Endodermal cell (in vitro differentiated cells): ENCODE results near the gene KLHDC2. TPM values are rescaled to one million over a fixed set of nuclear protein-coding genes. Genes with fewer than 3 reads are reported as not detected.

Experiments
- DNase-seq: peaks from one replicate; pipeline ENCODE4 v3.0.0-alpha.2; 2017
- H3K27ac ChIP-seq: 2 replicates; pipeline ENCODE4 v1.5.1; 2013; ENCODE audit warnings: mild to moderate bottlenecking, low read depth, low read length, moderate library complexity
- H3K27me3 ChIP-seq: 2 replicates; pipeline ENCODE4 v1.6.1; 2013; ENCODE audit warnings: mild to moderate bottlenecking, low read length, moderate library complexity; ENCODE audit not compliant: insufficient read depth, control insufficient read depth, poor library complexity, severe bottlenecking
- H3K36me3 ChIP-seq: 2 replicates; pipeline ENCODE4 v1.7.0; 2013; ENCODE audit warnings: mild to moderate bottlenecking, low read length, moderate library complexity; ENCODE audit not compliant: control insufficient read depth, insufficient read depth
- H3K4me1 ChIP-seq: one replicate; pipeline ENCODE4 v1.7.0; 2013; ENCODE audit warnings: low read length; ENCODE audit not compliant: control insufficient read depth, insufficient read depth
- H3K4me3 ChIP-seq: 2 replicates; pipeline ENCODE4 v1.5.1; 2013; ENCODE audit warnings: mild to moderate bottlenecking, low read length, moderate library complexity
- H3K9ac ChIP-seq: 2 replicates; pipeline ENCODE4 v1.6.1; 2013; ENCODE audit warnings: mild to moderate bottlenecking, low read length, moderate library complexity; ENCODE audit not compliant: poor library complexity, severe bottlenecking; ENCODE audit errors: extremely low read depth
- H3K9me3 ChIP-seq: 2 replicates; pipeline ENCODE4 v1.6.1; 2013; ENCODE audit warnings: mild to moderate bottlenecking, low read length, moderate library complexity; ENCODE audit not compliant: control insufficient read depth
- H3K27ac Mint-ChIP-seq: 2 replicates; pipeline ENCODE4 v1.8.0; 2020; ENCODE audit warnings: mixed read lengths
- H3K27me3 Mint-ChIP-seq: 2 replicates; pipeline ENCODE4 v1.8.0; 2021; ENCODE audit warnings: mild to moderate bottlenecking, mixed read lengths; ENCODE audit not compliant: insufficient read depth
- H3K36me3 Mint-ChIP-seq: 2 replicates; pipeline ENCODE4 v1.8.0; 2020; ENCODE audit warnings: low read depth, mixed read lengths
- H3K4me1 Mint-ChIP-seq: 2 replicates; pipeline ENCODE4 v1.8.0; 2020; ENCODE audit warnings: mixed read lengths
- H3K4me3 Mint-ChIP-seq: 2 replicates; pipeline ENCODE4 v1.8.0; 2020; ENCODE audit warnings: mild to moderate bottlenecking, moderate library complexity, mixed read lengths
- H3K9me3 Mint-ChIP-seq: 2 replicates; pipeline ENCODE4 v1.8.0; 2020; ENCODE audit warnings: mild to moderate bottlenecking, mixed read lengths
- CTCF ChIP-seq: fragments of 200-600 bp; sonication (generic); conservative IDR thresholded peaks from 2 replicates; pipeline ENCODE4 v1.5.0; 2021; ENCODE audit warnings: antibody characterized with exemption, mild to moderate bottlenecking
- WGBS, 2 experiments: methylation state at CpG; one replicate each; pipeline versions ENCODE4 v1.1.5 to v1.1.7; 2013; ENCODE audit warnings: missing lambda C conversion rate in 2 of 2, mixed read lengths in 1 of 2; ENCODE audit not compliant: insufficient coverage in 1 of 2, insufficient read length in 1 of 2; 5-methylcytosine and 5-hydroxymethylcytosine counted together
- long read RNA-seq, 4 experiments: library from polyadenylated mRNA in 2 of 4; library from RNA in 1 of 4; library from capped mRNA in 1 of 4; stranded (forward) in 3 of 4; unstranded in 1 of 4; transcript quantifications; one replicate each; pipeline ENCODE4 v2.0.0, GENCODE V29; 2020 to 2021; ENCODE audit warnings: inconsistent platforms in 1 of 4
- polyA plus RNA-seq, 2 experiments: library from polyadenylated mRNA; stranded (reverse); fragments of 50-300 nt; gene quantifications; one replicate each; pipeline ENCODE4 v1.2.3, GENCODE V29; 2013
- total RNA-seq, 2 donors: library from RNA; stranded (reverse); fragmentation: NEBNext Ultra II Directional in 1 of 2; extraction: Animal tissue kit (Norgen Biotek cat#: 25700) in 1 of 2; gene quantifications; 2 replicates in 1 of 2; 3 replicates in 1 of 2; pipeline ENCODE4 v1.2.1, GENCODE V29; 2021

KLHDC2 gene, protein sequence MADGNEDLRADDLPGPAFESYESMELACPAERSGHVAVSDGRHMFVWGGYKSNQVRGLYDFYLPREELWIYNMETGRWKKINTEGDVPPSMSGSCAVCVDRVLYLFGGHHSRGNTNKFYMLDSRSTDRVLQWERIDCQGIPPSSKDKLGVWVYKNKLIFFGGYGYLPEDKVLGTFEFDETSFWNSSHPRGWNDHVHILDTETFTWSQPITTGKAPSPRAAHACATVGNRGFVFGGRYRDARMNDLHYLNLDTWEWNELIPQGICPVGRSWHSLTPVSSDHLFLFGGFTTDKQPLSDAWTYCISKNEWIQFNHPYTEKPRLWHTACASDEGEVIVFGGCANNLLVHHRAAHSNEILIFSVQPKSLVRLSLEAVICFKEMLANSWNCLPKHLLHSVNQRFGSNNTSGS
- 10 to 100 TPM; 45.8 to 48.4 TPM for total RNA-seq
- 67.0 TPM for polyA plus RNA-seq (2013, experiment 1 of 2)
- polyA plus RNA-seq (2013, experiment 2 of 2): 62.7 TPM
- long read RNA-seq, experiment 1, full-length matches to known transcripts: 6 of 27 reads
- long read RNA-seq, experiment 1, partial matches to known transcripts: 5 of 27 reads
- long read RNA-seq, experiment 1, other reads (novel, unspliced or antisense): 16 of 27 reads
- long read RNA-seq, experiment 2, full-length matches to known transcripts: 143 of 166 reads
- long read RNA-seq, experiment 2, partial matches to known transcripts: 6 of 166 reads
- long read RNA-seq, experiment 2, other reads (novel, unspliced or antisense): 17 of 166 reads
- long read RNA-seq, experiment 3, full-length matches to known transcripts: 244 of 278 reads
- long read RNA-seq, experiment 3, partial matches to known transcripts: 8 of 278 reads
- long read RNA-seq, experiment 3, other reads (novel, unspliced or antisense): 26 of 278 reads
- long read RNA-seq, experiment 4, full-length matches to known transcripts: 1 of 4 reads
- long read RNA-seq, experiment 4, partial matches to known transcripts: 2 of 4 reads
- long read RNA-seq, experiment 4, other reads (novel, unspliced or antisense): 1 of 4 reads

DNA sequence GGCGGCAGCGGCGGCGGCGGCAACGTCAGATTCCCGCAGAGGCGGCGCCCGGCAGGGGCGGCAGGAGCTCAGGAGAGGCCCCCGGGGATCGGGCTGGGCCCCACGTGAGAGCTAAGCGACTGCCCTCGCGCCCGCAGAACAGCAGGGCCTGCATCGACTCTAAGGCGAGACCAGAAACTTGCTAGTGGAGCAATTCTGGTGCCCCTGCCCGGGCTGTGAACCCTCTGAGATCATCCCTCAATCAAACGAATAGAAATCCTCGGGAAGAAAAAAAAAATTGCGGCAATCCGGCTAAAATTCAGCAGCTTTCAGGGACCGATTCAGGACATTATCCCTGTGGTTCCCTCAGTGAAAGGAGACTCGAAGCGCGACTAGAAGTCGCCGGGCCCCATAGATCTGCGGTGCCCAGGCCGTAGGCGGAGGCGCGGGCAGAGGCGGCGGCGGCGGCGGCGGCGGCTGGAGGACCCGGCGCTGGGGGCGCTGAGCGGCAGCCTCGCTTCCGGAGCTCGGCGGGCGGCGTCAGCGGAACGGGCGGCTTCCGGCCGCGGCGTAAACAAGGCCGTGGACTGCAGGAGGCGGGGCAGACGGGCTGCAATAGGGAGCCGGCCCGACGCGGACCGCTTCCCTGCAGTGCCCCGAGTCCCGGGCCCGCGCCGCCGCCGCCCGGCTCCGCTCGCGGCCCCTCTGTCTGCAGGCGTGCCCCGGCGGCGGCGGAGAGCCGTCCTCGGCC, at the start of gene KLHDC2:
Gene KLHDC2, plus strand, starts transcription at position 583 of the 730 bp plus-strand sequence. CDS start 316 bp downstream, outside the sequence.
- Mint-ChIP-seq H3K4me3 (peak within 1 kb of the TSS; percentile 92), H3K27ac (peak within 1 kb of the TSS; percentile 99), H3K9me3 (no peaks in the 10 kb centered on the region), H3K4me1 (peaks cover 15% of the 10 kb centered on the region), H3K27me3 (no peaks in the 10 kb centered on the region), H3K36me3 (peaks cover 4% of the 10 kb centered on the region)
- DNase-seq: peak; percentile 95
- Histone ChIP-seq H3K27ac (peak within 1 kb of the TSS; percentile 97), H3K9ac (peak within 1 kb of the TSS; percentile 98), H3K27me3 (no peaks in the 10 kb centered on the region), H3K4me1 (peaks cover 6% of the 10 kb centered on the region), H3K4me3 (peak within 1 kb of the TSS; percentile 98), H3K36me3 (peaks cover 11% of the 10 kb centered on the region), H3K9me3 (no peaks in the 10 kb centered on the region)
- 0 to 1% methylated on average over 38 to 86 of the region's 86 CpGs for WGBS, 2 experiments
- TF ChIP-seq CTCF: peak; percentile 54

DNA sequence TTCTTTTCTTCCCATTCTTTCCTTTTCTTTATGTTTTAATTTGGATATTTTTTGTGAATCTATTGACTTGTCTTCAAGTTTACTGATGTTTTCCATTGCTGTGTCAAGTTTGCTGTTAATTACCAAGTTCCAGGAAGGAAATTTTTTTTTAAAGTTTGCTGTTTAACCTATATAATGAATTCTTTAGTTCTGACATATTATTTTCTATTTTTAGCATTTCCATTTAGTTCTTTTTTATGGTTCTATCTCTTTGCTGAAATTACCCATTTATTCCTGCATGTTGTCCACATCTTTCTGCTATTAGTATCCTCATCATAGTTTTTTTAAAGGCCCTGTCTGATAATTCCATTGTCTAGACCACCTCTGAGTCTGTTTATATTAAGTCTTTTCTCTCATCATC, 47.2 kb upstream of the KLHDC2 start:
- no peak overlapping the region for H3K27ac Mint-ChIP-seq
- Histone ChIP-seq H3K4me3 (no peak overlapping the region), H3K27me3 (no peaks in the 10 kb centered on the region), H3K9me3 (no peaks in the 10 kb centered on the region), H3K36me3 (no peaks in the 10 kb centered on the region), H3K27ac (no peak overlapping the region), H3K4me1 (no peaks in the 10 kb centered on the region), H3K9ac (no peak overlapping the region)
- H3K4me3 Mint-ChIP-seq: no peak overlapping the region
- H3K27me3 Mint-ChIP-seq: no peaks in the 10 kb centered on the region
- peaks cover 6% of the 10 kb centered on the region for H3K4me1 Mint-ChIP-seq
- no peaks in the 10 kb centered on the region for H3K36me3 Mint-ChIP-seq
- peaks cover 3% of the 10 kb centered on the region for H3K9me3 Mint-ChIP-seq
- TF ChIP-seq CTCF: no peak
- no peak for DNase-seq
